Erythroblast (primary cell): ENCODE data around the gene ESYT3.

Source experiments
- GATA1 ChIP-seq: IDR thresholded peaks from 2 replicates; pipeline ENCODE4 v1.6.1; 2011; ENCODE audit warnings: low read depth, mild to moderate bottlenecking, control low read depth, low read length, moderate library complexity
- POLR2A ChIP-seq: IDR thresholded peaks from 2 replicates; pipeline ENCODE4 v1.6.1; 2011; ENCODE audit warnings: mild to moderate bottlenecking, low read length

GRCh38 chr3:138443521-138444503, 9.4 kb downstream of the ESYT3 start:
- TF ChIP-seq POLR2A (no peak), GATA1 (no peak)
